ENCODE measurements around the gene STXBP1.

DNA sequence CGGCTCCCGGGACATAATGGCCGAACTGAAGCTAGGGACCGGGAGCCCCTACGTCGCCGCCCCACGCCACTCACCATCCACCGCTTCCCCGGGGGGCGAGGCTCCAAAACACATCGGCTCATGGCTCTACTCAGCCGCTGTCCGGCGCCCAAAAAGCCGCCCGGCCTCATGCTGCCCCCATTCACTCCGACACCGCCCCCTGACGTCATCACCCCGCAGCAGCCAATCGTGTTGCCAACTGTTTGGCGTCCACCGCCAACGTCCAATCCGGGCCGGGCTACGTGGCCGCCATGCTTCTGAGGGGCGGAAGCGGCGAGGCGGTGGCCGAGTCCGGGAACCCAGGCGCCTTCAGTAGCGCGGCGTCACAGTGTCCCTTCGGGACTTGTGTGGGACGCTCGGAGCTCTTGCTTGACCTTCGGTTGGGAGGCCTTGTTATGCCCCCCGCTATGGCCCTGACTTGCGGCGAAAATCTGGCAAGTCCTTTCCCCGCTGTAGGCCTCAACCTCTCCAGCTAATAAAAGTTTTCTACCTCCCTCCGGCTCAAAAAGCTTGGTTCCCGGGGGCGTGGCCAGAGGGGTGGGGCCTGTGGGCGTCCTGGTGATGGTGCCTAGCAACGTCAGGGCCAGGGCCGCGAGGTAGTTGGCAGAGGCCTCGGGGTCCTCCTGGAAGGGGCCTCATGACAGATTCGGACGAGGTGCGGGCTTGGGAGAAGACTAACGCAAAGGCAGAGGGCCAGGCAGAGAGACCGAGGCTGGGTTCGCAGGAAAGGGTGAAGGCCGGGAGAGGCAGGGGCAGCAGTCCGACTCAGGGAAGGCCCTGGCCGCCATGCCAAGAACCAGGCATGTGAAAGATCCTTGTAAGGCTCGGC is 103.6 kb downstream of the STXBP1 start, which contains the start of the genes PTRH1 and TTC16:
- TF ChIP-seq POLR2A (IDR thresholded peaks at IDR 0.05), result peak in 1 of 2 donors; percentile 58
- TF ChIP-seq, protein P1, sequence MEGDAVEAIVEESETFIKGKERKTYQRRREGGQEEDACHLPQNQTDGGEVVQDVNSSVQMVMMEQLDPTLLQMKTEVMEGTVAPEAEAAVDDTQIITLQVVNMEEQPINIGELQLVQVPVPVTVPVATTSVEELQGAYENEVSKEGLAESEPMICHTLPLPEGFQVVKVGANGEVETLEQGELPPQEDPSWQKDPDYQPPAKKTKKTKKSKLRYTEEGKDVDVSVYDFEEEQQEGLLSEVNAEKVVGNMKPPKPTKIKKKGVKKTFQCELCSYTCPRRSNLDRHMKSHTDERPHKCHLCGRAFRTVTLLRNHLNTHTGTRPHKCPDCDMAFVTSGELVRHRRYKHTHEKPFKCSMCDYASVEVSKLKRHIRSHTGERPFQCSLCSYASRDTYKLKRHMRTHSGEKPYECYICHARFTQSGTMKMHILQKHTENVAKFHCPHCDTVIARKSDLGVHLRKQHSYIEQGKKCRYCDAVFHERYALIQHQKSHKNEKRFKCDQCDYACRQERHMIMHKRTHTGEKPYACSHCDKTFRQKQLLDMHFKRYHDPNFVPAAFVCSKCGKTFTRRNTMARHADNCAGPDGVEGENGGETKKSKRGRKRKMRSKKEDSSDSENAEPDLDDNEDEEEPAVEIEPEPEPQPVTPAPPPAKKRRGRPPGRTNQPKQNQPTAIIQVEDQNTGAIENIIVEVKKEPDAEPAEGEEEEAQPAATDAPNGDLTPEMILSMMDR (IDR thresholded peaks at IDR 0.05), result peak in 1 of 5 experiments; percentile 41

Data from tibial nerve (tissue), 3 donors.